Measurements from ENCODE around the gene NPEPPS. TPM values are rescaled to one million over a fixed set of nuclear protein-coding genes. Genes with fewer than 3 reads are reported as not detected.

Gene NPEPPS
- total RNA-seq, 1 donor from 2014 or later: 107 TPM

DNA sequence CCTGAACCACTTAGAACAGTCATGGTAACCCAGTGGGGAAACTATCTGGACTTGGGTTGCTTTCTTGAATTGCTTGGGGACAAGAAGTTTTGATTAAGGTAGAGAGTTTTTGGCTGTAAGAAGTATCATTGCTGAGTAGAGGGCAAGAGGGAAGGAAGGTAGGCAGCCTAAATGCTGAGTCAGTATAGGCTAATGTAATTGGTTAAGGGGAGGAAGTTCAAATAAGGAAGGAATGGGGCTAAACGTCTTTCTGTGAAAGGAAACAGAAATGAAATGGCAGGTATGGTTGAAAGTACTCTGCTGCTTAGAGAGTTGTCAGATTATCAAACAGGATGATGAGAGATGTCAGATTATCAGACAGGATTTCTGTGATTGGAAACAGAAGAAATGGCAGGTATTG lies 139.2 kb downstream of the NPEPPS start:
- Mint-ChIP-seq H3K9me3 (ENCODE audit: unreplicated experiment) (no peaks in the 10 kb centered on the region), H3K4me1 (ENCODE audit: unreplicated experiment) (no peaks in the 10 kb centered on the region), H3K36me3 (ENCODE audit: low read depth, unreplicated experiment) (peaks cover 47% of the 10 kb centered on the region), H3K4me3 (ENCODE audit: unreplicated experiment) (peak overlapping the region; percentile 33), H3K27me3 (ENCODE audit: unreplicated experiment) (no peaks in the 10 kb centered on the region), H3K27ac (ENCODE audit: unreplicated experiment) (peak overlapping the region; percentile 46)
- DNase-seq (ENCODE audit: low spot score): no peak
- TF ChIP-seq, protein P1, sequence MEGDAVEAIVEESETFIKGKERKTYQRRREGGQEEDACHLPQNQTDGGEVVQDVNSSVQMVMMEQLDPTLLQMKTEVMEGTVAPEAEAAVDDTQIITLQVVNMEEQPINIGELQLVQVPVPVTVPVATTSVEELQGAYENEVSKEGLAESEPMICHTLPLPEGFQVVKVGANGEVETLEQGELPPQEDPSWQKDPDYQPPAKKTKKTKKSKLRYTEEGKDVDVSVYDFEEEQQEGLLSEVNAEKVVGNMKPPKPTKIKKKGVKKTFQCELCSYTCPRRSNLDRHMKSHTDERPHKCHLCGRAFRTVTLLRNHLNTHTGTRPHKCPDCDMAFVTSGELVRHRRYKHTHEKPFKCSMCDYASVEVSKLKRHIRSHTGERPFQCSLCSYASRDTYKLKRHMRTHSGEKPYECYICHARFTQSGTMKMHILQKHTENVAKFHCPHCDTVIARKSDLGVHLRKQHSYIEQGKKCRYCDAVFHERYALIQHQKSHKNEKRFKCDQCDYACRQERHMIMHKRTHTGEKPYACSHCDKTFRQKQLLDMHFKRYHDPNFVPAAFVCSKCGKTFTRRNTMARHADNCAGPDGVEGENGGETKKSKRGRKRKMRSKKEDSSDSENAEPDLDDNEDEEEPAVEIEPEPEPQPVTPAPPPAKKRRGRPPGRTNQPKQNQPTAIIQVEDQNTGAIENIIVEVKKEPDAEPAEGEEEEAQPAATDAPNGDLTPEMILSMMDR (IDR thresholded peaks at IDR 0.05; ENCODE audit: unreplicated experiment): no peak

Other genes starting within 250 kb of the NPEPPS start
- 4.6 TPM for gene EFCAB13, start 207.2 kb upstream of the NPEPPS start, total RNA-seq (ENCODE audit: unreplicated experiment)
- 376 TPM for gene KPNB1, start 118.8 kb downstream of the NPEPPS start, total RNA-seq (ENCODE audit: unreplicated experiment)
- gene TBKBP1, start 163.1 kb downstream of the NPEPPS start, total RNA-seq (ENCODE audit: unreplicated experiment): 31.4 TPM
- 0.21 TPM for gene TBX21, start 202.1 kb downstream of the NPEPPS start, total RNA-seq (ENCODE audit: unreplicated experiment)